ENCODE data around the gene SAMD4A.

GRCh38 chr14:54643696-54644176 lies 76.8 kb downstream of the SAMD4A start:
- TF ChIP-seq POLR2A (IDR thresholded peaks at IDR 0.05) (no peak), CTCF (IDR thresholded peaks at IDR 0.05) (no peak), POLR2AphosphoS5 (IDR thresholded peaks at IDR 0.05) (no peak)
